HCT116 (cell line): ENCODE measurements around the gene METTL25B. TPM values are rescaled to one million over a fixed set of nuclear protein-coding genes. Genes with fewer than 3 reads are reported as not detected.

Source experiments
- ATAC-seq: fragments of 200-7000 bp; cut with Tn5 transposase; 2 replicates; pipeline ENCODE4 v1.9.1; 2020; ENCODE audit warnings: mild to moderate bottlenecking, moderate library complexity
- BruUV-seq: library from RNA; stranded (reverse); fragments of 400-500 nt; replicated peaks from 2 replicates; lab custom pipeline; 2021; lab: Mats Ljungman, UMichigan
- CTCF ChIA-PET: fragments of 300-600 bp; sonication (Branson Sonifier 250); formaldehyde crosslinking; loops from one replicate; lab custom pipeline; 2021; ENCODE audit warnings: antibody characterized with exemption; lab: Charles Lee
- POLR2A ChIA-PET: fragments of 300-600, 350-600 bp; sonication (Branson Sonifier 250); formaldehyde crosslinking; loops from one replicate; lab custom pipeline; 2021; ENCODE audit warnings: antibody characterized with exemption; lab: Charles Lee
- RAD21 ChIA-PET, 2 experiments: fragments of 300-600 bp; sonication (Branson Sonifier 250); formaldehyde crosslinking; loops; one replicate each; lab custom pipeline; 2023; ENCODE audit warnings: low total read pairs in 2 of 2; ENCODE audit not compliant: uncharacterized antibody in 2 of 2, unreplicated experiment in 2 of 2, low non-redundant PET in 1 of 2; lab: Charles Lee
- DNase-seq: peaks from one replicate; pipeline ENCODE4 v3.0.0-alpha.2; 2010; ENCODE audit warnings: low read depth, low spot score
- H2AFZ ChIP-seq: fragments of 200-600 bp; shearing (Covaris generic), sonication (generic); 2 replicates; pipeline ENCODE4 v1.6.1; 2017; ENCODE audit warnings: low read depth, mixed run types, mixed read lengths, antibody characterized with exemption, low read length; ENCODE audit not compliant: poor library complexity, severe bottlenecking
- H3K27ac ChIP-seq: 2 replicates; pipeline ENCODE4 v1.5.1; 2012; ENCODE audit warnings: low read depth, low read length
- H3K27me3 ChIP-seq: fragments of 200-600 bp; sonication (generic); 2 replicates; pipeline ENCODE4 v1.6.1; 2016; ENCODE audit warnings: mixed run types, low read length, mixed read lengths; ENCODE audit not compliant: insufficient read depth
- H3K36me3 ChIP-seq, 2 experiments: fragments of 200-500 bp in 1 of 2; fragments of 200-600 bp in 1 of 2; sonication (Bioruptor generic) in 1 of 2; sonication (generic) in 1 of 2; 2 replicates each; pipeline versions ENCODE4 v1.5.1 to v1.6.1; 2014 to 2016; ENCODE audit warnings: low read length in 2 of 2, inconsistent platforms in 1 of 2, mixed read lengths in 1 of 2, mixed run types in 1 of 2; ENCODE audit not compliant: insufficient read depth in 2 of 2, control insufficient read depth in 1 of 2
- H3K4me1 ChIP-seq, 2 experiments: fragments of 200-600 bp in 1 of 2; sonication (generic) in 1 of 2; 2 replicates each; pipeline versions ENCODE4 v1.5.1 to v1.6.1; 2012 to 2017; ENCODE audit warnings: low read length in 2 of 2, inconsistent platforms in 1 of 2, mild to moderate bottlenecking in 1 of 2, mixed read lengths in 1 of 2, mixed run types in 1 of 2, moderate library complexity in 1 of 2; ENCODE audit not compliant: insufficient read depth in 2 of 2, control insufficient read depth in 1 of 2
- H3K4me2 ChIP-seq: fragments of 200-600 bp; sonication (generic); 2 replicates; pipeline ENCODE4 v1.6.1; 2017; ENCODE audit warnings: mixed run types, low read length, mixed read lengths
- H3K4me3 ChIP-seq, 2 experiments: fragments of 200-600 bp in 1 of 2; sonication (generic) in 1 of 2; replicated peaks in 1 of 2; 2 replicates each; pipeline ENCODE4 v1.5.1; 2011 to 2016; ENCODE audit warnings: low read length in 2 of 2, control low read depth in 1 of 2, low read depth in 1 of 2, mild to moderate bottlenecking in 1 of 2, mixed read lengths in 1 of 2, mixed run types in 1 of 2
- H3K79me2 ChIP-seq: fragments of 200-600 bp; sonication (generic); 2 replicates; pipeline ENCODE4 v1.6.1; 2017; ENCODE audit warnings: mild to moderate bottlenecking, mixed run types, low read length, moderate library complexity, mixed read lengths; ENCODE audit not compliant: insufficient read depth
- H3K9ac ChIP-seq: fragments of 200-600 bp; sonication (generic); 2 replicates; pipeline ENCODE4 v1.6.1; 2016; ENCODE audit warnings: low read length, mixed read lengths
- H3K9me2 ChIP-seq: fragments of 200-600 bp; sonication (generic), shearing (Covaris generic); 2 replicates; pipeline ENCODE4 v1.6.1; 2017; ENCODE audit warnings: mixed run types, mild to moderate bottlenecking, moderate library complexity; ENCODE audit not compliant: insufficient read depth
- H3K9me3 ChIP-seq, 2 experiments: fragments of 200-500 bp in 1 of 2; fragments of 200-600 bp in 1 of 2; sonication (Bioruptor generic) in 1 of 2; sonication (generic) in 1 of 2; 2 replicates each; pipeline ENCODE4 v1.6.1; 2014 to 2017; ENCODE audit warnings: low read length in 2 of 2, mixed read lengths in 2 of 2, inconsistent platforms in 1 of 2, low read depth in 1 of 2, mild to moderate bottlenecking in 1 of 2, mixed run types in 1 of 2, moderate library complexity in 1 of 2; ENCODE audit not compliant: control insufficient read depth in 1 of 2, insufficient read depth in 1 of 2
- H4K20me1 ChIP-seq: fragments of 200-600 bp; sonication (generic), shearing (Covaris generic); 2 replicates; pipeline ENCODE4 v1.6.1; 2017; ENCODE audit warnings: mixed run types, mild to moderate bottlenecking, moderate library complexity; ENCODE audit not compliant: insufficient read depth
- CBX3 ChIP-seq: IDR thresholded peaks from 2 replicates; pipeline ENCODE4 v1.6.1; 2012; ENCODE audit warnings: low read depth
- CEBPB ChIP-seq: IDR thresholded peaks from 2 replicates; pipeline ENCODE4 v1.6.1; 2012; ENCODE audit warnings: low read depth
- CTCF ChIP-seq, 3 experiments: fragments of 200-600 bp in 1 of 3; sonication (generic) in 1 of 3; IDR thresholded peaks in 2 of 3; conservative IDR thresholded peaks in 1 of 3; 2 replicates each; pipeline ENCODE4 v1.5.1; 2012 to 2017; ENCODE audit warnings: low read depth in 2 of 3, low read length in 2 of 3, antibody characterized with exemption in 1 of 3, borderline replicate concordance in 1 of 3, control low read depth in 1 of 3, mild to moderate bottlenecking in 1 of 3, mixed read lengths in 1 of 3, mixed run types in 1 of 3, moderate library complexity in 1 of 3; ENCODE audit not compliant: insufficient read depth in 1 of 3
- ELF1 ChIP-seq: IDR thresholded peaks from 2 replicates; pipeline ENCODE4 v1.6.1; 2012; ENCODE audit warnings: low read depth, borderline replicate concordance
- EZH2 ChIP-seq: fragments of 200-600 bp; sonication (generic); IDR thresholded peaks from 2 replicates; pipeline ENCODE4 v1.6.1; 2017; ENCODE audit warnings: antibody characterized with exemption, mixed run types
- FOSL1 ChIP-seq: IDR thresholded peaks from 2 replicates; pipeline ENCODE4 v1.6.1; 2012; ENCODE audit warnings: low read depth
- JUND ChIP-seq: IDR thresholded peaks from 2 replicates; pipeline ENCODE4 v1.6.1; 2012
- MAX ChIP-seq: IDR thresholded peaks from 2 replicates; pipeline ENCODE4 v1.6.1; 2012
- POLR2A ChIP-seq: IDR thresholded peaks from 2 replicates; pipeline ENCODE4 v1.7.0; 2011; ENCODE audit warnings: borderline replicate concordance; ENCODE audit not compliant: insufficient read depth, insufficient read length; ENCODE audit errors: extremely low read depth
- POLR2AphosphoS5 ChIP-seq: IDR thresholded peaks from 2 replicates; pipeline ENCODE4 v1.6.1; 2011; ENCODE audit warnings: mild to moderate bottlenecking, low read depth, low read length, moderate library complexity
- RAD21 ChIP-seq: IDR thresholded peaks from 2 replicates; pipeline ENCODE4 v1.6.1; 2012; ENCODE audit warnings: low read depth, mild to moderate bottlenecking
- SIN3A ChIP-seq: IDR thresholded peaks from 2 replicates; pipeline ENCODE4 v1.6.1; 2012; ENCODE audit warnings: low read depth
- TCF7L2 ChIP-seq: IDR thresholded peaks from 2 replicates; pipeline ENCODE4 v1.7.0; 2011; ENCODE audit warnings: borderline replicate concordance, inconsistent platforms; ENCODE audit not compliant: insufficient read depth, insufficient read length; ENCODE audit errors: extremely low read depth
- ZBTB33 ChIP-seq: IDR thresholded peaks from 2 replicates; pipeline ENCODE4 v1.6.1; 2011; ENCODE audit warnings: mild to moderate bottlenecking, low read length, moderate library complexity; ENCODE audit not compliant: insufficient replicate concordance; ENCODE audit errors: extremely low read depth
- ZFX ChIP-seq: fragments of 450-650 bp; IDR thresholded peaks from 2 replicates; pipeline ENCODE4 v1.6.1; 2017
- intact Hi-C: fragments of 100-400 bp; cut with micrococcal nuclease; formaldehyde crosslinking; loops from 2 replicates; pipeline ENCODE4 v1.10.0; 2022
- total RNA-seq: library from RNA; stranded (reverse); gene quantifications from one replicate; pipeline ENCODE4 v1.2.1, GENCODE V29; 2021; ENCODE audit not compliant: unreplicated experiment
- TF ChIP-seq, protein P1 (sequence below): IDR thresholded peaks from 2 replicates; pipeline ENCODE4 v1.6.1; 2012; ENCODE audit warnings: low read depth

The METTL25B gene
- total RNA-seq, 1 experiment from 2014 or later, result 36.5 TPM

DNA sequence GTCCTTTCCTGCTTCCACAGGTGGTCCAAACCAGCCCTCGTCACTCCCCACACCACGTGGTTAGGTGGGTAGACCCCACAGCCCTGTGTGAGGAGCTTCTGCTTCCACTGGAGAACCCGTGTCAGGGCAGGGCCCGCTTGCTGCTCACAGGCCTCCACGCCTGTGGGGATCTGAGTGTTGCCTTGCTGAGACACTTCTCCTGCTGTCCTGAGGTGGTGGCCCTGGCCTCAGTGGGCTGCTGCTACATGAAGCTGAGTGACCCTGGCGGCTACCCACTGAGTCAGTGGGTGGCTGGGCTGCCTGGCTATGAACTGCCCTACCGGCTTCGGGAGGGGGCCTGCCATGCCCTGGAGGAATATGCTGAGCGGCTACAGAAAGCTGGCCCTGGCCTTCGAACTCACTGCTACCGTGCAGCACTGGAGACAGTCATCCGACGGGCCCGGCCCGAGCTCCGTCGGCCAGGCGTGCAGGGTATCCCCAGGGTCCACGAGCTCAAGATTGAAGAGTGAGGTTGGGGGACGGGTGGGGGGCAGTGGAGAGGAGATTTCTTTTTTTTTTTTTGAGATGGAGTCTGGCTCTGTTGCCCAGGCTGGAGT is 5.8 kb downstream of the METTL25B start (continued):
- TF ChIP-seq CEBPB (no peak), TCF7L2 (no peak), CTCF (IDR thresholded peaks at IDR 0.05 in 2 of 3, conservative IDR thresholded peaks at IDR 0.05 in 1 of 3; ENCODE audit: borderline replicate concordance in 1 of 3, insufficient read depth in 1 of 3, low read depth in 2 of 3, low read length in 2 of 3) (no peak), ZFX (no peak), MAX (no peak)
- TF ChIP-seq, all 23 proteins: peak for 0

GRCh38 chr1:156738407-156738806 is 10.1 kb downstream of the METTL25B start:
- TF ChIP-seq EZH2 (no peak), ZFX (no peak), POLR2AphosphoS5 (no peak), RAD21 (no peak), ZBTB33 (no peak), POLR2A (no peak), CBX3 (no peak), ELF1 (no peak), JUND (no peak), FOSL1 (no peak), SIN3A (no peak)
- TF ChIP-seq, protein P1, sequence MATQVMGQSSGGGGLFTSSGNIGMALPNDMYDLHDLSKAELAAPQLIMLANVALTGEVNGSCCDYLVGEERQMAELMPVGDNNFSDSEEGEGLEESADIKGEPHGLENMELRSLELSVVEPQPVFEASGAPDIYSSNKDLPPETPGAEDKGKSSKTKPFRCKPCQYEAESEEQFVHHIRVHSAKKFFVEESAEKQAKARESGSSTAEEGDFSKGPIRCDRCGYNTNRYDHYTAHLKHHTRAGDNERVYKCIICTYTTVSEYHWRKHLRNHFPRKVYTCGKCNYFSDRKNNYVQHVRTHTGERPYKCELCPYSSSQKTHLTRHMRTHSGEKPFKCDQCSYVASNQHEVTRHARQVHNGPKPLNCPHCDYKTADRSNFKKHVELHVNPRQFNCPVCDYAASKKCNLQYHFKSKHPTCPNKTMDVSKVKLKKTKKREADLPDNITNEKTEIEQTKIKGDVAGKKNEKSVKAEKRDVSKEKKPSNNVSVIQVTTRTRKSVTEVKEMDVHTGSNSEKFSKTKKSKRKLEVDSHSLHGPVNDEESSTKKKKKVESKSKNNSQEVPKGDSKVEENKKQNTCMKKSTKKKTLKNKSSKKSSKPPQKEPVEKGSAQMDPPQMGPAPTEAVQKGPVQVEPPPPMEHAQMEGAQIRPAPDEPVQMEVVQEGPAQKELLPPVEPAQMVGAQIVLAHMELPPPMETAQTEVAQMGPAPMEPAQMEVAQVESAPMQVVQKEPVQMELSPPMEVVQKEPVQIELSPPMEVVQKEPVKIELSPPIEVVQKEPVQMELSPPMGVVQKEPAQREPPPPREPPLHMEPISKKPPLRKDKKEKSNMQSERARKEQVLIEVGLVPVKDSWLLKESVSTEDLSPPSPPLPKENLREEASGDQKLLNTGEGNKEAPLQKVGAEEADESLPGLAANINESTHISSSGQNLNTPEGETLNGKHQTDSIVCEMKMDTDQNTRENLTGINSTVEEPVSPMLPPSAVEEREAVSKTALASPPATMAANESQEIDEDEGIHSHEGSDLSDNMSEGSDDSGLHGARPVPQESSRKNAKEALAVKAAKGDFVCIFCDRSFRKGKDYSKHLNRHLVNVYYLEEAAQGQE, result no peak
- H3K27ac ChIP-seq, result no peak overlapping the region
- intact Hi-C loops, result no loop called here
- POLR2A ChIA-PET, result interaction anchor here (1.2 kb wide), 1 partner anchor 10 kb away, joined by 3 read pairs; the partner anchor contains the start of genes ISG20L2 and METTL25B
- RAD21 ChIA-PET, result no interaction called here
- no peak overlapping the region for H3K4me3 ChIP-seq
- no peak overlapping the region for H2AFZ ChIP-seq
- H3K9ac ChIP-seq, result no peak overlapping the region
- no peaks in the 10 kb centered on the region for H4K20me1 ChIP-seq
- peaks cover 30% of the 10 kb centered on the region for H3K79me2 ChIP-seq
- CTCF ChIA-PET, result interaction anchor here (1.1 to 1.3 kb wide), 2 partner anchors 12 to 49 kb away, joined by 4 to 5 read pairs; no protein-coding TSS in a partner anchor
- H3K9me3 ChIP-seq, result no peaks in the 10 kb centered on the region
- H3K4me2 ChIP-seq, result no peak overlapping the region
- H3K9me2 ChIP-seq, result no peaks in the 10 kb centered on the region
- no TSS peak for BruUV-seq
- DNase-seq (no peak), ATAC-seq (no peak)
- no peaks in the 10 kb centered on the region for H3K27me3 ChIP-seq
- peaks cover 19 to 22% of the 10 kb centered on the region in 2 experiments; a peak in 3 of 4 replicates for H3K36me3 ChIP-seq
- H3K4me1 ChIP-seq, result peaks cover 11 to 16% of the 10 kb centered on the region in 2 experiments
